Esophagus (tissue), 2 donors: ENCODE measurements around the gene RAB12. TPM values are rescaled to one million over a fixed set of nuclear protein-coding genes. Genes with fewer than 3 reads are reported as not detected.
A peak's percentile ranks its signal among the peaks of the same experiment; 100 is the strongest.
"Not testable (repeated sequence)": the region's sequence is repeated elsewhere in the genome, so short reads cannot be mapped to it uniquely, and the experiment has no call there.

ENCODE experiments used
- H3K27ac ChIP-seq, 2 donors: one replicate each; pipeline ENCODE4 v1.5.1; 2013; ENCODE audit warnings: low read depth in 2 of 2, mild to moderate bottlenecking in 2 of 2, inconsistent platforms in 1 of 2, low read length in 1 of 2, moderate library complexity in 1 of 2
- H3K27me3 ChIP-seq, 2 donors: one replicate each; pipeline ENCODE4 v1.6.1; 2013; ENCODE audit warnings: low read length in 2 of 2, control low read depth in 1 of 2, mild to moderate bottlenecking in 1 of 2; ENCODE audit not compliant: insufficient read depth in 2 of 2, control insufficient read depth in 1 of 2
- H3K36me3 ChIP-seq, 2 donors: one replicate each; pipeline ENCODE4 v1.6.1; 2013; ENCODE audit warnings: low read length in 1 of 2; ENCODE audit not compliant: control insufficient read depth in 2 of 2, insufficient read depth in 2 of 2
- H3K4me1 ChIP-seq, 2 donors: one replicate each; pipeline ENCODE4 v1.6.1; 2013; ENCODE audit warnings: low read length in 1 of 2; ENCODE audit not compliant: control insufficient read depth in 2 of 2, insufficient read depth in 2 of 2
- H3K4me3 ChIP-seq, 2 donors: one replicate each; pipeline ENCODE4 v1.5.1; 2013; ENCODE audit warnings: low read length in 2 of 2, mild to moderate bottlenecking in 2 of 2, low read depth in 1 of 2, moderate library complexity in 1 of 2
- H3K9me3 ChIP-seq, 2 donors: one replicate each; pipeline ENCODE4 v1.6.1; 2013; ENCODE audit warnings: mild to moderate bottlenecking in 2 of 2, low read depth in 1 of 2, low read length in 1 of 2, moderate library complexity in 1 of 2; ENCODE audit not compliant: control insufficient read depth in 2 of 2, insufficient read depth in 1 of 2
- WGBS, 2 donors: extraction: QIAGEN DNeasy Blood & Tissue Kit; methylation state at CpG; one replicate each; pipeline ENCODE4 v1.1.7; 2013; 5-methylcytosine and 5-hydroxymethylcytosine counted together
- polyA plus RNA-seq, 2 donors: library from polyadenylated mRNA; stranded (reverse); fragments of 200-250 nt; gene quantifications; one replicate each; pipeline ENCODE4 v1.2.3, GENCODE V29; 2013
- donor health status: healthy with polysubstance abuse.
- donor health status: Bipolar disorder and iron deficiency.

The RAB12 gene, protein sequence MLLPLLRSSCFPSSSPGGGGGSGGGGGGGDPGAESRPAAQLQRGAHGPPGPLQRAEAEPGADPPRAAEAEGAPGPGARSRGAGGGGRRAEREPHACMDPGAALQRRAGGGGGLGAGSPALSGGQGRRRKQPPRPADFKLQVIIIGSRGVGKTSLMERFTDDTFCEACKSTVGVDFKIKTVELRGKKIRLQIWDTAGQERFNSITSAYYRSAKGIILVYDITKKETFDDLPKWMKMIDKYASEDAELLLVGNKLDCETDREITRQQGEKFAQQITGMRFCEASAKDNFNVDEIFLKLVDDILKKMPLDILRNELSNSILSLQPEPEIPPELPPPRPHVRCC
- 10 to 100 TPM; 18.9 to 20.8 TPM for polyA plus RNA-seq

DNA sequence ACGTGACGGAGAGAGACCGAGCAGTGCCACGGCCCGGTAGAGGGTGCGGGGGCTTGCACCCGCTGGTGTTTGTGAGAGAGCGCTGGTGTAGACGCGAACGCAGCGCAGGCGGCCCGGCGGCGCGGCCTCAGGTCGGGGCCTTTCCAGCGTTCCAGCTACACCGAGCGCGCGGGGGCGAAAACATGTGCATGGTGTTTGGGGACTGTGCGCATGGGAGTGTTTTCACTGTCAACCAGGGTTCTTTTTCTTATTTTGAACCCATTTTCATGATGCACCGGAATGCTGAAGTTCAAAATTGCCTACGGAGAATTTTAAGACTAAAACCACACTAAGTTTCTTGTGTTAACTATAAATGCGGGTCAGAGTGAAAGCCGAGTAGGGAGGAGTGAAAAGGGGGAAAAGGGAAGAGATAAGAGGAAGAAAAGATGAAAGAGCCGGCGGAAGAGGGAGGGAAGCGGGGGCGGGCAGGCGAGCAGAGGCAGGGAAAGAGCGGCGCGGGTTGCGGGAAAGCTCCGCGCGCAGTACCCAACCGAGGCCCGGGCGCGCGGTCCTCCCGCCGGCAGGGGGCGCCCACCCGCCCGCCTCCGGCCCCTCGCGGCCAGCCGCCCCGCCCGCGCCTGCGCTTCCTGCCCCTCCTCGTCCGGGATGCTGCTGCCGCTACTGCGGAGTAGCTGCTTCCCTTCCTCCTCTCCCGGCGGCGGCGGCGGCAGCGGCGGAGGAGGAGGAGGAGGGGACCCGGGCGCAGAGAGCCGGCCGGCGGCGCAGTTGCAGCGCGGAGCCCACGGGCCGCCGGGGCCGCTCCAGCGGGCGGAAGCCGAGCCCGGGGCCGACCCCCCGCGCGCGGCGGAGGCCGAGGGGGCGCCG, at the start of gene RAB12:
RAB12 (plus strand) TSS at position 643 of the 864 bp plus-strand sequence; CDS start at position 646, 3 bp downstream.
- Histone ChIP-seq H3K4me3 (peak within 1 kb of the TSS; percentile 91 to 97), H3K27me3 (no peaks in the 10 kb centered on the region), H3K36me3 (peaks cover 0 to 3% of the 10 kb centered on the region in 2 donors), H3K4me1 (peaks cover 7% of the 10 kb centered on the region in 2 donors), H3K27ac (peak within 1 kb of the TSS; percentile 75 to 79), H3K9me3 (no peaks in the 10 kb centered on the region)
- WGBS, 2 donors, result 2 to 8% methylated on average over 31 to 93 of the region's 95 CpGs

DNA sequence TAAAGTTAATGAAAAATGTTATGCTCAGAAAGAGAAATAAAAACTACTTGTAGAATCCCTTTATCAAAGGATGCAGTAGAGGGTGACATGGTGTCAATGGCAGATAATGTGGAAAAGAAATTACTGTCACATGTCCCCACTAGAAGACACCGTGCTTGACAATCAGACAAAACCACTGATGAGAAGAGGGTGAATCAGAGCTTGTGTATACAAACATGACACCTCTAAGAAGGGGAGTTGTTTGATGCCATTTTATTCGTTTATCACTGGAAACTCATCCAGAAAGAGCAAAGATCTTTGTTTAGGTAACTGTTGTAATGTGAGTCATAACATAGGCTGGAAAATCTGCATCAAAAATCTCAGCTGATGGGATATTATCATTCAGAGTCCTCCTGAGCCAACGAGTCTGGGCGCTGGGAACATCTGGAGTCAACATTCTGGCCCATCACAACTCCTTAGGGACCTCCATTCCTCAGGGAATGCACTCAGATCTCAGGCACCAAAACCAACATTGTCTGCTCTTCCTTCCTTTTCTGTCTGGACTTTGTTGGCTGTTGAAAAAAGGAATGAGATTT, 49.5 kb upstream of the RAB12 start:
- 31 to 41% methylated on average over 4 of the region's 4 CpGs for WGBS, 2 donors
- Histone ChIP-seq H3K4me1 (no peaks in the 10 kb centered on the region), H3K36me3 (no peaks in the 10 kb centered on the region), H3K9me3 (no peaks in the 10 kb centered on the region), H3K4me3 (no peak overlapping the region), H3K27me3 (no peaks in the 10 kb centered on the region), H3K27ac (no peak overlapping the region)

DNA sequence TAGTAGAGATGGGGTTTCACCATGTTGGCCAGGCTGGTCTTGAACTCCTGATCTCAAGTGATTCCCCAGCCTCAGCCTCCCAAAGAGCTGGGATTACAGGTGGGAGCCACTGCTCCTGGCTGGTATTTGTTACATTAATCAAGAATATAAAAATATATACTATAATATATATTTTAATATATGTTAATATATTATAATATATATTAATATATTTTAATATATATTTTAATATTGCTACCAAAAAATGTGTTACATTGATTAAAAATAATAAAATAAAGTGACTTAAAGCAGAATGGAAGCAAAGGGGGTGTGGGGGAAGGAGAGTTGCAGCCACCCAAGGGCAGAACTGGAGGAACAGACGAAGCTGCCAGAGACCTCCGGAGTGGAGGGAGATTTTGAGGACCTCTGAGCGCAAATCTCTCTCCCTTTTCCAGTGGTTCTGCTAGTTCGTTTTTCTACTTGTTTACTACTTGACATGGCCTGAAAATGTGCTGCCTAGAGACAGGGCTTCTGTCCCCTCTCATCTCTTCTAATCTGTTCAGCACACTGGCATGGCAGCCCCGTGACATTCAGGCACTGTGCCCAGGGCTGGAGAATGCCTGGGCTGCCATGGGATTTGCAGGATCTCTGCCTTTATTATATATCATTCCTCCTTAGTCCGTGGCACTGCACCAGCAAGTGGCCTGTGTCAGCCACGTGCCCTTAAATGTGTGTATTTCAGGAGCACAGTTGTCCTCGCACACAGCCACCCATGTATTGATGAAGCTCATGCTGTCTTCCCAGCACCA, 47.9 kb upstream of the RAB12 start:
- no peaks in the 10 kb centered on the region for H3K4me1 ChIP-seq
- H3K27ac ChIP-seq, result no peak overlapping the region
- H3K9me3 ChIP-seq, result no peaks in the 10 kb centered on the region
- H3K36me3 ChIP-seq, result no peaks in the 10 kb centered on the region
- no peaks in the 10 kb centered on the region for H3K27me3 ChIP-seq
- H3K4me3 ChIP-seq, result no peak overlapping the region
- 69 to 80% methylated on average over 8 of the region's 8 CpGs for WGBS, 2 donors

DNA sequence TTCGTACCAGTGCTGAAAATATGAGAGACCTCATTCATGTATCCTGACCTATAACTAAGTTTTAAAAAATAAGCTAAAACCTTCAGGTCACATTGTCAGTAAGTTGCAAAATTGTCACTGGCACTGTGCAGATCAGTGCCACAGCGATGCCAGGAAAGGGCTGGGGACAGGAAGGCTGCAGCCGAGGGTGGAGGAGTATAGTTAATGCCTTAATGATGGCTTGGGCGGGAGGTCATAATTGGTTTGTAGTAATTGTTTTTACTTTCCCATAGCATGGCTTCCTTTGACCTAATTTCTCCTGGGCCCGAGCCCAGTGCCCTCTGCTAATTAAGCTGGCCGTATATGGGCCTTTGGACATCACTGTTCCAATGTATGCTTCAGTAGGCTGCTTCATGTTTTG, 47.2 kb upstream of the RAB12 start:
- 72 to 83% methylated on average over 6 of the region's 6 CpGs for WGBS, 2 donors
- Histone ChIP-seq H3K27me3 (no peaks in the 10 kb centered on the region), H3K27ac (no peak overlapping the region), H3K36me3 (no peaks in the 10 kb centered on the region), H3K9me3 (no peaks in the 10 kb centered on the region), H3K4me3 (no peak overlapping the region), H3K4me1 (no peaks in the 10 kb centered on the region)

DNA sequence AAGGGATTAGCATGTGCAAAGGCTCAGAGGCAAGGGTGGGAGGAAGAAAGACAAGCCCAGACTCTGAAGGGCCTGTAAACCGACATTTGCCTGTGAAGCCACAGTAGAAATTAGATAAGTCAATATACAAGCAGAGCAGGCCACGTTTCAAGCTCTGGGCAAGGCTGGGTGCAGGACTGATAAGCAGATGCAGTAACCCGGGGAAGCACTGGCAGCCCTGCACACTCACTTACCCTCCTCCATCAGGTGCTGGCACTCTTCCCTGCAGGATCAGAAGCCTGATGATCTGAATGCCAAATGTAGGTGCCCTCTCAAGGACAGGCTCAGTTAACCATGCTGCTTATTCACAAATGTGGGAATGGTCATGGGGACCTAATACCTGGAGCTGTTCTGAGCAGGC, 46.3 kb upstream of the RAB12 start:
- Histone ChIP-seq H3K9me3 (no peaks in the 10 kb centered on the region), H3K36me3 (no peaks in the 10 kb centered on the region), H3K27me3 (no peaks in the 10 kb centered on the region), H3K4me3 (no peak overlapping the region), H3K27ac (no peak overlapping the region), H3K4me1 (no peaks in the 10 kb centered on the region)
- 66 to 72% methylated on average over 3 of the region's 3 CpGs for WGBS, 2 donors

DNA sequence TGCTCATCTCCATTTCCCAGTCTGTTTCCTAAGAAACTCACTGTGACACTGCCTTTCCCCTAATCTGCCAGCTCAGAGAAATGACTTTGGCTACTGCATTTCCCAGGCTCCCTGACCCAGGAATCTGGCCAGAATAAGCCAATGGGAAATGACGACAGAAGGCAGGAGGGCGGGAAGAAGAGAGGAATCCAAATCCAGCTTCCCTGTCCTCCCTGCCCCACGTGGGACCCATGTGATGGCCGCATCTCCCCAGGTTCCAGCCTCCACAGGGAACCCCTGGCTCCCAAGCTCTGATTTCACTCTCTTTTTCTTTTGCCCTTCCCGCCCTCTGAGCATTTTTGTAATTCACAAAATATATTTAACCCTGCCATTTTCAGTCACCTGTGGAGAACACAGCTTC, 37.8 kb upstream of the RAB12 start:
- Histone ChIP-seq H3K9me3 (no peaks in the 10 kb centered on the region), H3K27me3 (no peaks in the 10 kb centered on the region), H3K36me3 (no peaks in the 10 kb centered on the region), H3K4me1 (no peaks in the 10 kb centered on the region), H3K4me3 (no peak overlapping the region), H3K27ac (no peak overlapping the region)
- 74 to 77% methylated on average over 5 of the region's 5 CpGs for WGBS, 2 donors

DNA sequence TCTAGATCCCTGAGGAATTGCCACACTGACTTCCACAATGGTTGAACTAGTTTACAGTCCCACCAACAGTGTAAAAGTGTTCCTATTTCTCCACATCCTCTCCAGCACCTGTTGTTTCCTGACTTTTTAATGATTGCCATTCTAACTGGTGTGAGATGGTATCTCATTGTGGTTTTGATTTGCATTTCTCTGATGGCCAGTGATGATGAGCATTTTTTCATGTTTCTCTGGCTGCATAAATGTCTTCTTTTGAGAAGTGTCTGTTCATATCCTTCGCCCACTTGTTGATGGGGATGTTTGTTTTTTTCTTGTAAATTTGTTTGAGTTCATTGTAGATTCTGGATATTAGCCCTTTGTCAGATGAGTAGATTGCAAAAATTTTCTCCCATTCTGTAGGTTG, 35.5 kb upstream of the RAB12 start:
- not testable (repeated sequence) for H3K4me1 ChIP-seq, H3K4me3 ChIP-seq, H3K9me3 ChIP-seq, H3K27ac ChIP-seq, H3K27me3 ChIP-seq, H3K36me3 ChIP-seq
- WGBS, 2 donors, result 18 to 50% methylated on average over 1 of the region's 1 CpG

DNA sequence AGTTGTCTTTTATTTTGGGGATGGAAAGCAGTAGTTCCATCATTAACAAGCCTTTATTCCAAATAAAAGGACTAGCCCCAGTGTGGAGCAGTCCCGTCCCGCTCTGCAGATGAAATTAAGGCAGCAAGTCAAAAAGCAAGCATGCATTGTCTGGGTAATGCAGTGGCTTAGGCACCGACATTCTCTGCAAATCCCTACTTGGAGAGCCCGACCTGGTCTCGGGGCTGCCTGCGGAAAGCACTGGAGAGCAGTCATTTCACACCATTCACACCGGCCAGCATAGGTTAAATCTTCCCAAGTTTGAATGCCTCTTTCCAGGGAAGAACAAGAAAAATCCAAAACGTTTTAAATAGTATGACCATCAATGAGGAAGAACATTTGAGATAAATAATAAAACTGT, 24.4 kb upstream of the RAB12 start:
- H3K4me1 ChIP-seq, result no peaks in the 10 kb centered on the region
- WGBS, 2 donors, result 34 to 47% methylated on average over 8 of the region's 8 CpGs
- no peaks in the 10 kb centered on the region for H3K36me3 ChIP-seq
- H3K4me3 ChIP-seq, result no peak overlapping the region
- peaks cover 0 to 3% of the 10 kb centered on the region in 2 donors for H3K27me3 ChIP-seq
- H3K9me3 ChIP-seq, result no peaks in the 10 kb centered on the region
- H3K27ac ChIP-seq, result no peak overlapping the region

DNA sequence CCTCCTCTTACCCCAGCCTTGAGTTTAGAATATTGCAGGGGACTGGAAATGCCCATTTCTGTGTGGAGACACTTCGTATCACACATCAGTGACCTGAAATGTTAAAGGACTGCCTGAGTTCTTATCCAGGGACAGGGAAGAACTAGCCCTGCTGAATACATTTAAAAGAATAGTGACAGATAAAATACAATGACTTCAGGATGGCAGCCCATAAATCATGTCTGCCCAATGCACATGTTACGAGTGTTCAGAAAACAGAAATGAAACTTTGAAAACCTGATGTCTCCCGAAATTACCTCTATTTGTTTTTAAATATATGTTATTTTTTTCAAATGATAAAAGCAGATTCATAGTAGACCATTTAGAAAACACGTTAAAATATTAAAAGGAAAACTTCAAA, 22.3 kb upstream of the RAB12 start:
- Histone ChIP-seq H3K27ac (no peak overlapping the region), H3K4me1 (no peaks in the 10 kb centered on the region), H3K9me3 (no peaks in the 10 kb centered on the region), H3K27me3 (peaks cover 0 to 3% of the 10 kb centered on the region in 2 donors), H3K4me3 (no peak overlapping the region), H3K36me3 (no peaks in the 10 kb centered on the region)
- WGBS, 2 donors, result 63 to 70% methylated on average over 4 of the region's 4 CpGs
